ENCODE measurements around the gene TEC. TPM values are rescaled to one million over a fixed set of nuclear protein-coding genes. Genes with fewer than 3 reads are reported as not detected.

The TEC gene
- polyA plus RNA-seq, 4 donors: 2.4 to 4.2 (median 3.8) TPM

DNA sequence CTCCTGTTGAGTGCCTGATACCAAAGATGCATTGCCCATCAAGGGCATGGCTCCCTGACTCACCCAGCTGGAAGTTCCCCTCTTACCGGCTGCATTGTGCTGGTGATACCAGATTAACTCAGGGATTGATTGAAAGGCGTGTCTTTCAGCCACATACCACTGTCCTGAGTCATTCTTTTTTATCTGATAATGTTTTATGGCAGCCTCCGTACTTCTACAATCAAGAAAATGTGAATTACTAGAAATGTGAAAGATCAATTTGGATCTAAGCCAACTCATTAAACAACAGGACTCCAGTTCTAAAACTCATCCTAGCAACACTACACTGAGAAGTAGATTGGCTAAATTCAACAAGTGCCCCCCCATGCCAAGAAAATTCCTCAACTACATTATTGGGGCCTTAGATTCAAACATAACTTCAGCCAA is 175.6 kb downstream of the TEC start:
- DNase-seq (ENCODE audit: low read depth in 4 of 4, low spot score in 2 of 4): no peak

DNA sequence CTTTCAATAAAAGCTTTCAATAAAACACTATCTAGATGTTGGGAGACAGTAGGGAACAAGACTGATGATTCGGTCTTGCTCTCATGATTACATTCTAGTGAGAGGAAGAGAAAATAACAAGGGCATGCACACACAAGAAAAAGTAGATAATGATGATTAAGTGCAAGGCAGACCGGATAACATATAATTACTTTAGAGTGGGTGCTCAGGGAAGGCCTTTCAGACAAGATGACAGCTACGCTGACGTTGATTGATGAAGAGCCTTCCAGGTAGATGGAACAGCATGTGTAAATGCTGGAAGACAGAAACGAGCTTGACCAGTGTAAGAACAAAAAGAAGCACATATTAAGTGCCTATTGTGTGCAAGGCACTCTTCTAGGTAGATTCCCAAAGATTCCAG is 179.0 kb downstream of the TEC start:
- DNase-seq (ENCODE audit: low read depth in 4 of 4, low spot score in 2 of 4): no peak

DNA sequence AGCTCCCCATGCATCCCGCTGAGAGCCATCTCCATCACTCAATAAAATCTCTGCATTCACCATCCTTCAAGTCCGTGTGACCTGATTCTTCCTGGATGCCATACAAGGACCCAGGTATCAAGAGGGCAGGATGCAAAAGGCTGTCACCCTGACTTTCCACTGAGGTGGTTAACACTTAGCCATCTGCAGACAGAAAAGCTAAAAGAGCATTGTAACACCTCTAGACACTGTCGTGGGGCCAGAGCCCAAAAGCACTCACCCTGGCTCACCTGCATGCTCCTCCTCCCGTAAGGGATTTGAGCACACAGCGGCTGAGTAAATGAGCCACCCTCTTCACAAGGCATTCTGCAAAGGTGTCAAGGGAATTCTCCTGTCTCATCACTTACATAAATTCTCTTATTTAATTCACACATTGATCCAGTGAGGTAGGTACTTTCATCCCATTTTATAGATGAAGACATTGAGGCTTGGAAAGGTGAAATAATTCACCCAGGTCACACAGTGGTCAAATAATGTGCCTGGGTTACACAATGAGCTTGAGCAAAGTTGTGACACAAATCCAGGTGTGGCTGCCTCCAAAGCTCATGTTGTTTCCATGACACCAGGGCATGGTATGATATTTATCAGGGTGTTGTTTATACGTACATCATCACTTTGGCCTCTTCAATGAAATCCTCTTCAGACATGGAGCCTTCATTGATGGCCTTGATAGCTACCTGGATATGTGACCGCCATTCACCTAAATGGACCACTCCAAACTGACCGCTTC is 183.6 kb downstream of the TEC start:
- no peak for DNase-seq (ENCODE audit: low read depth in 4 of 4, low spot score in 2 of 4)

Other genes starting within 250 kb of the TEC start
- gene TXK, start 135.6 kb downstream of the TEC start, polyA plus RNA-seq (ENCODE audit: insufficient read length in 4 of 4): 1 to 10 TPM; 1.3 to 3.9 (median 2.5) TPM
- gene SLAIN2, start 71.7 kb upstream of the TEC start, polyA plus RNA-seq (ENCODE audit: insufficient read length in 4 of 4): 10 to 100 TPM; 53.3 to 65.4 (median 64.8) TPM
- under 1 TPM; 0.13 to 0.30 (median 0.21) TPM for gene SLC10A4, start 213.5 kb upstream of the TEC start, polyA plus RNA-seq (ENCODE audit: insufficient read length in 4 of 4)
- gene ZAR1, start 220.4 kb upstream of the TEC start, polyA plus RNA-seq (ENCODE audit: insufficient read length in 4 of 4): not detected